Activated CD8-positive, alpha-beta T cell treated with anti-CD3 and anti-CD28 coated beads for 36 hours (primary cell): ENCODE data around the gene PLXNB2. TPM values are rescaled to one million over a fixed set of nuclear protein-coding genes. Genes with fewer than 3 reads are reported as not detected.

Experiments
- ATAC-seq: fragments of 200-7000 bp; cut with Tn5 transposase; one replicate; pipeline ENCODE4 v1.10.0; 2021; ENCODE audit warnings: mild to moderate bottlenecking, moderate library complexity
- CTCF ChIA-PET: fragments of 350-600 bp; sonication (Branson Sonifier 250); formaldehyde crosslinking; loops from one replicate; lab custom pipeline; 2021; ENCODE audit warnings: antibody characterized with exemption; lab: Charles Lee
- POLR2A ChIA-PET: fragments of 350-600 bp; sonication (Branson Sonifier 250); formaldehyde crosslinking; loops from one replicate; lab custom pipeline; 2021; ENCODE audit warnings: antibody characterized with exemption; lab: Charles Lee
- DNase-seq: peaks from one replicate; pipeline ENCODE4 v3.0.0-alpha.2; 2020
- H3K27ac Mint-ChIP-seq: one replicate; pipeline ENCODE4 v1.8.0; 2021; ENCODE audit warnings: mild to moderate bottlenecking, mixed read lengths
- H3K27me3 Mint-ChIP-seq: one replicate; pipeline ENCODE4 v1.8.0; 2021; ENCODE audit warnings: mixed read lengths
- H3K36me3 Mint-ChIP-seq: one replicate; pipeline ENCODE4 v1.8.0; 2021; ENCODE audit warnings: low read depth, mixed read lengths
- H3K4me1 Mint-ChIP-seq: one replicate; pipeline ENCODE4 v1.8.0; 2021; ENCODE audit warnings: low read depth, mixed read lengths
- H3K4me3 Mint-ChIP-seq: one replicate; pipeline ENCODE4 v1.8.0; 2021; ENCODE audit warnings: mild to moderate bottlenecking, moderate library complexity, mixed read lengths
- H3K9me3 Mint-ChIP-seq: one replicate; pipeline ENCODE4 v1.8.0; 2021; ENCODE audit warnings: mixed read lengths
- intact Hi-C: fragments of 100-400 bp; cut with micrococcal nuclease; formaldehyde crosslinking; loops from one replicate; pipeline ENCODE4 v1.10.0; 2022
- total RNA-seq, 2 experiments: library from RNA; stranded (reverse); gene quantifications; one replicate each; pipeline ENCODE4 v1.2.3, GENCODE V29; 2021
- TF ChIP-seq, protein P1 (sequence below): fragments of 200-600 bp; IDR thresholded peaks from one replicate; pipeline ENCODE4 v1.8.0; 2022; ENCODE audit warnings: antibody characterized with exemption, mild to moderate bottlenecking

The PLXNB2 gene
- total RNA-seq, 2 experiments from 2014 or later = 22.1 to 26.4 TPM

DNA sequence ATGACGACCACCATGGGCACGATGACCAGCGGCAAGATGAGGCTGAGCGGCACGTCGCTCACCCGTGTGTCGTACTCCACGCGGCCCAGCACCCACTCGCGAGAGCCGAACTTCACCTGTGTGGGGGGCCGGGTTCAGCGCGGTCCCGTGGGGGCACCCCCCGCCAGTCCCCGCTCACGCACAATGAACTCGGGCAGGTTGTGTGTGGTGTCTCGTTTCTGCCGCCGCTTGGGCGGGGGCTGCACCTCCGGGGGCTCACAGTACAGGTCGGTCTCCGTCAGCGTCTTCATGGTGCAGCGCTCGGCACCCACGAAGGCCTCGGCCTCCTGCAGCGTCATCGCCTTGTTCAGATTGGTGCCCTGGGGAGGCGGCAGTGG is 26.1 kb downstream of the PLXNB2 start:
- Mint-ChIP-seq H3K4me3 (no peak overlapping the region), H3K36me3 (peaks cover 2% of the 10 kb centered on the region), H3K27ac (no peak overlapping the region), H3K27me3 (no peaks in the 10 kb centered on the region), H3K4me1 (no peaks in the 10 kb centered on the region), H3K9me3 (no peaks in the 10 kb centered on the region)
- ChIA-PET POLR2A (no interaction called here), CTCF (no interaction called here)
- no peak for DNase-seq
- intact Hi-C loops = no loop called here
- no peak for ATAC-seq
- TF ChIP-seq, protein P1, sequence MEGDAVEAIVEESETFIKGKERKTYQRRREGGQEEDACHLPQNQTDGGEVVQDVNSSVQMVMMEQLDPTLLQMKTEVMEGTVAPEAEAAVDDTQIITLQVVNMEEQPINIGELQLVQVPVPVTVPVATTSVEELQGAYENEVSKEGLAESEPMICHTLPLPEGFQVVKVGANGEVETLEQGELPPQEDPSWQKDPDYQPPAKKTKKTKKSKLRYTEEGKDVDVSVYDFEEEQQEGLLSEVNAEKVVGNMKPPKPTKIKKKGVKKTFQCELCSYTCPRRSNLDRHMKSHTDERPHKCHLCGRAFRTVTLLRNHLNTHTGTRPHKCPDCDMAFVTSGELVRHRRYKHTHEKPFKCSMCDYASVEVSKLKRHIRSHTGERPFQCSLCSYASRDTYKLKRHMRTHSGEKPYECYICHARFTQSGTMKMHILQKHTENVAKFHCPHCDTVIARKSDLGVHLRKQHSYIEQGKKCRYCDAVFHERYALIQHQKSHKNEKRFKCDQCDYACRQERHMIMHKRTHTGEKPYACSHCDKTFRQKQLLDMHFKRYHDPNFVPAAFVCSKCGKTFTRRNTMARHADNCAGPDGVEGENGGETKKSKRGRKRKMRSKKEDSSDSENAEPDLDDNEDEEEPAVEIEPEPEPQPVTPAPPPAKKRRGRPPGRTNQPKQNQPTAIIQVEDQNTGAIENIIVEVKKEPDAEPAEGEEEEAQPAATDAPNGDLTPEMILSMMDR = no peak

DNA sequence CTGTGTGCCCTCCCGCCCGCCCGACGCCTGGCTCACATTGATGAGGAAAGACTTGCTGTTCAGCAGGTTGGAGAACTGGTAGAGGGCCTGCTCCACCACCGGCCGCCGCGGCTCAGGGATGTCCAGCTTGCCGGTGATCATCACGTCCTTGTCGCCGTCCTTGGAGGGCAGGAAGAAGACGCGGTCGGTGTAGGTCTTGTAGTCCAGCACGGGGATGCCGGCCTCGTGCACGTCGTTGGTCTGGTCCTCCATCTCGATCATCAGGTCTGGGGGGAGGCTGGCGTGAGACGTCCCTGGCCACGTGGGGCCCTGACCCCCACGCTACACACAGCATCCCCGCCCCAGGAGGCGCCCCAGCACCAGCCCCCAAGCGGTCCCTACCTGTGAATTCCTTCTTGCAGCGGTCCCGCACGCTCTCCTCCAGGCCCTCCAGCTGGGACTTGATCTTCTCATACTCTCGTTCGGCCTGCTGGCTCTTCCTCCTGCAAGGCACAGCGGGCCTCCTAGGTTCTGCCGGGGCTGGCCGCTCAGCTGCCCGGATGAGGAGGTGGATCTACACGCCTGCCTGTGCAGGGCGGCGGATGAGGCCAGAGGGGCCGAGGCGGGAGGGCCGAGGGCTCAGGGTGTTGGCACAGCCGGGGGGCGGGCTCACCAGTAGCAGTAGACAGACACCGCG is 26.6 kb downstream of the PLXNB2 start:
- ChIA-PET POLR2A (no interaction called here), CTCF (no interaction called here)
- Mint-ChIP-seq H3K4me3 (no peak overlapping the region), H3K27ac (no peak overlapping the region), H3K4me1 (no peaks in the 10 kb centered on the region), H3K27me3 (no peaks in the 10 kb centered on the region), H3K9me3 (no peaks in the 10 kb centered on the region), H3K36me3 (peaks cover 2% of the 10 kb centered on the region)
- ATAC-seq (no peak), DNase-seq (no peak)
- intact Hi-C loops = no loop called here
- TF ChIP-seq, protein P1 = no peak

DNA sequence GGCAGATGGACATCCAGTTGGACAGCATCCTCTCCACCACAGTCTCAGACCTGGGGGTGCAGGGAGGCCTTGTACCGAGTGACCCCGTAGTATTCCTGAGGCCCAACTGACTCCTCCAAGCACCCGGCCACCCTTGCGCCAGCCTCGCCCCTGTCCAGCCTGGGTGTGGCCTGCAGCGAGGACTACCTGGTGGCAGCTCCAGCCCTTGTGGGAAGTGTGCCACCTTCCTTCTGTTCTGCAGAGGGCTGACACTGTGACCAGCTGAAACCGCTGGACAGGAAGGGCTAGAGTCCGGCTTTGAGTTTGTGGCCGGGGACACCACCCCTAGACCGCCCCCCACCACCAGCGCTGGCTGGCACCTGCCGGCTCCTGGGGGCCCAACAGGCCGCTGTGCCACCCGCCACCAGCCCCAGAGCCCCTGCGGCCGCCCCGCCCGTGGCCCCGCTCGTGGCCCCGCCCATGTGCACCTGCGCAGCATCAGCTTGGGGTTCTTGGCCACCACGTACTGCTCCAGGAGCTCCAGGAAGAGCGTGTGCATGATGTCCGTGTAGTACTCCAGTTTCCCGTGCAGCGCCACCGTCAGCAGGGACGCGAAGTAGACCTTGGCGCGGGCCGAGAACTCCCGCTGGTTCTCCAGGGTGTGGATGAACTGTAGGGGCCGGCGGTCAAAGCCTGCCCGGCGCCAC is 27.3 kb downstream of the PLXNB2 start:
- no peak overlapping the region for H3K4me3 Mint-ChIP-seq
- H3K4me1 Mint-ChIP-seq = no peaks in the 10 kb centered on the region
- DNase-seq = no peak
- TF ChIP-seq, protein P1 = no peak
- H3K9me3 Mint-ChIP-seq = no peaks in the 10 kb centered on the region
- intact Hi-C loops = no loop called here
- peaks cover 2% of the 10 kb centered on the region for H3K36me3 Mint-ChIP-seq
- H3K27me3 Mint-ChIP-seq = no peaks in the 10 kb centered on the region
- H3K27ac Mint-ChIP-seq = no peak overlapping the region
- ChIA-PET CTCF (no interaction called here), POLR2A (no interaction called here)
- ATAC-seq = no peak

DNA sequence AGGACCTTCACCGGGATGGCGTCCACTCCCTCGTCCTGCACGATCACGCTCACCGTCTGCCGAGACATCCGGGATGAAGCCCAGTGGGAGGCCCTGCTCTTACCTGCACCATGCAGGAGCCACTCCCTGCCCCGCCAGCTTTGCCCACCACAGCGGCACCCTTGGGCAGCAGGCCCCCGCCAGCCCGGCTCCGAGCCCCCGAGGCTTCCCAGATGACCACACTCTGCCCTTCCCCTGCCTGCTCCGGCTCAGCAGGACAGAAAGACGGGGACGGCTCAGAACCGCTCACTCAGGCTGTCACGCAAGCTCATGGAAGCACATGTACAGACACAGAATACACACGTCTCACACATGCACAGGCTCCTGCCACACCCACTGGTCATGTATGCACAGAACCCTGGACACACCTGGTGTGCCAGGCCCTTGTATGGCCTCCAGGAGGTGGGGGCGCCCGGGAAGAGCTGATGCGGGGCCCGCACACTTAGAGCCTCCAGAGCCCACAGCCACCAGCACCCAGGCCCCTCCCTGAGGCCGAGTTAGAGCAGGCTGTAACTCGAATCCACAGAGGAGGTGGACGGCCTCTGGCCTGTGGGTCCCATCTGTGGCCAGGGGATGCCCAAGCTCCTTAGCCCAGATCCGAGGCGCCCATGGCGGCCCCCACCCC is 28.4 kb downstream of the PLXNB2 start:
- Mint-ChIP-seq H3K9me3 (no peaks in the 10 kb centered on the region), H3K4me1 (no peaks in the 10 kb centered on the region), H3K27ac (no peak overlapping the region), H3K36me3 (peaks cover 2% of the 10 kb centered on the region), H3K27me3 (no peaks in the 10 kb centered on the region), H3K4me3 (no peak overlapping the region)
- CTCF ChIA-PET = interaction anchor here (0.8 kb wide), 1 partner anchor 75 kb away, joined by 6 read pairs; no protein-coding TSS in a partner anchor
- DNase-seq (no peak), ATAC-seq (no peak)
- intact Hi-C loops = loop anchor here (5.0 kb wide), 1 partner anchor 48 kb away; the partner anchor contains the start of gene DENND6B
- POLR2A ChIA-PET = no interaction called here
- TF ChIP-seq, protein P1 = no peak

DNA sequence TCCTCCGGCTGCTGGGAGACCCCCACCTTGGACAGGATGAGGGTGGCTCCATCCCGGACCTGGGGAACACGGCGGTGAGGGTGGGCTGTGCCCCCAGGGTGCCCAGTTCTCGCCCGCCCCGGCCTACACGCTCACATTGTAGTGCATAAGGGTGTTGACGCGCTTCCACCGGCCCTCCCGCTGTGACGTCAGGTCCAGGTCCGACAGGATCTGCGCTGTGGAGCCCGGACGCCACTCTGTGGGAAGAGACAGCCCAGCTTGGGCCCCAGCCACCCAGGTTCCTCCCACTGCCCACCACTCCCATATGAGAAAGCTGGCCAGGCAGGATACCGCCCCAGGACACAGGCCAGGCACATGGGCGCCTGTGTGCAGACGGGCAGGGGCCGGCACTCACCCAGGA is 29.0 kb downstream of the PLXNB2 start:
- TF ChIP-seq, protein P1 = no peak
- Mint-ChIP-seq H3K36me3 (peaks cover 2% of the 10 kb centered on the region), H3K9me3 (no peaks in the 10 kb centered on the region), H3K4me3 (no peak overlapping the region), H3K27me3 (no peaks in the 10 kb centered on the region), H3K27ac (no peak overlapping the region), H3K4me1 (no peaks in the 10 kb centered on the region)
- DNase-seq (no peak), ATAC-seq (no peak)
- intact Hi-C loops = loop anchor here (5.0 kb wide), 1 partner anchor 49 kb away; the partner anchor contains the start of gene DENND6B
- POLR2A ChIA-PET = no interaction called here
- CTCF ChIA-PET = no interaction called here
